ENCODE data around the gene CRYBB3. TPM values are rescaled to one million over a fixed set of nuclear protein-coding genes. Genes with fewer than 3 reads are reported as not detected.
"Not testable (repeated sequence)": the region's sequence is repeated elsewhere in the genome, so short reads cannot be mapped to it uniquely, and the experiment has no call there.

CRYBB3 gene
- total RNA-seq, 1 donor from 2014 or later: 0.21 TPM

DNA sequence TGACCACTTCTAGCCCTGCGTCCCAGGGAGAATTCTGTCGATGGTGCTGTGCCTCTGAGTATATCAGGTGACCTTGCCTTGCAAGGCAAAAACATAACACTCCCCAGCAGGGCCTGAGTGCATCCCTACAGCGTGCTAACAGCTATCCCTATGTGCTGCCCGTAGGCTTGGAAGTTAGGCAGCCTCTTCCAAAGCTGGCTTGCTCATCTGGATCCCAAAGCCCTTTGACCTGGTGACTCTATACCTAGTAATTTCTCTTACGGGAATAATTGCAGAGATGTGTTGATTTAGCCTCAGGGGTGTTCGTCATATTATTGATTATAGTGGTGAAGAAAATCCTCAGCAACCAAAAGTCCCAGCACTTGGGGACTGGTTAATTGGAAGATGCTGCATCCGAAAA lies 32.6 kb upstream of the CRYBB3 start:
- no peaks in the 10 kb centered on the region for H3K4me1 Mint-ChIP-seq (ENCODE audit: low read depth)
- no peaks in the 10 kb centered on the region for H3K9me3 Mint-ChIP-seq
- no peaks in the 10 kb centered on the region for H3K36me3 Mint-ChIP-seq (ENCODE audit: low read depth)

GRCh38 chr22:25167834-25168601 lies 31.6 kb upstream of the CRYBB3 start:
- Mint-ChIP-seq H3K27me3 (ENCODE audit: low read depth) (no peaks in the 10 kb centered on the region), H3K36me3 (ENCODE audit: low read depth) (no peaks in the 10 kb centered on the region), H3K27ac (no peak overlapping the region)

More for the DNA sequence above, 32.6 kb upstream of the CRYBB3 start:
- Mint-ChIP-seq H3K4me3 (ENCODE audit: low read depth) (no peak overlapping the region), H3K27ac (no peak overlapping the region), H3K27me3 (ENCODE audit: low read depth) (no peaks in the 10 kb centered on the region)
- no peak for DNase-seq (ENCODE audit: low spot score)
- intact Hi-C loops (cut with micrococcal nuclease): no loop called here

GRCh38 chr22:25169278-25170031 lies 30.2 kb upstream of the CRYBB3 start:
- intact Hi-C loops (cut with micrococcal nuclease): loop anchor here (5.0 kb wide), 1 partner anchor 87 kb away; no protein-coding TSS in a partner anchor
- H3K27me3 Mint-ChIP-seq (ENCODE audit: low read depth): no peaks in the 10 kb centered on the region
- H3K4me3 Mint-ChIP-seq (ENCODE audit: low read depth): no peak overlapping the region
- no peak overlapping the region for H3K27ac Mint-ChIP-seq
- no peaks in the 10 kb centered on the region for H3K4me1 Mint-ChIP-seq (ENCODE audit: low read depth)
- no peaks in the 10 kb centered on the region for H3K9me3 Mint-ChIP-seq
- DNase-seq (ENCODE audit: low spot score): no peak
- H3K36me3 Mint-ChIP-seq (ENCODE audit: low read depth): no peaks in the 10 kb centered on the region

More at GRCh38 chr22:25167834-25168601, 31.6 kb upstream of the CRYBB3 start:
- DNase-seq (ENCODE audit: low spot score): no peak
- Mint-ChIP-seq H3K9me3 (no peaks in the 10 kb centered on the region), H3K4me1 (ENCODE audit: low read depth) (no peaks in the 10 kb centered on the region), H3K4me3 (ENCODE audit: low read depth) (no peak overlapping the region)
- intact Hi-C loops (cut with micrococcal nuclease): no loop called here

GRCh38 chr22:25170426-25170980 lies 29.2 kb upstream of the CRYBB3 start:
- Mint-ChIP-seq H3K4me1 (ENCODE audit: low read depth) (no peaks in the 10 kb centered on the region), H3K36me3 (ENCODE audit: low read depth) (no peaks in the 10 kb centered on the region), H3K27ac (no peak overlapping the region)

GRCh38 chr22:25172153-25172552 lies 27.5 kb upstream of the CRYBB3 start:
- Mint-ChIP-seq H3K27me3 (ENCODE audit: low read depth) (no peaks in the 10 kb centered on the region), H3K4me1 (ENCODE audit: low read depth) (no peaks in the 10 kb centered on the region), H3K9me3 (no peaks in the 10 kb centered on the region), H3K4me3 (ENCODE audit: low read depth) (no peak overlapping the region), H3K27ac (no peak overlapping the region), H3K36me3 (ENCODE audit: low read depth) (peaks cover under 1% of the 10 kb centered on the region)
- intact Hi-C loops (cut with micrococcal nuclease): loop anchor here (5.0 kb wide), 1 partner anchor 90 kb away; no protein-coding TSS in a partner anchor
- no peak for DNase-seq (ENCODE audit: low spot score)

More at GRCh38 chr22:25170426-25170980, 29.2 kb upstream of the CRYBB3 start:
- intact Hi-C loops (cut with micrococcal nuclease): loop anchor here (5.0 kb wide), 1 partner anchor 88 kb away; no protein-coding TSS in a partner anchor
- H3K27me3 Mint-ChIP-seq (ENCODE audit: low read depth): no peaks in the 10 kb centered on the region
- H3K9me3 Mint-ChIP-seq: no peaks in the 10 kb centered on the region
- no peak for DNase-seq (ENCODE audit: low spot score)
- H3K4me3 Mint-ChIP-seq (ENCODE audit: low read depth): no peak overlapping the region

DNA sequence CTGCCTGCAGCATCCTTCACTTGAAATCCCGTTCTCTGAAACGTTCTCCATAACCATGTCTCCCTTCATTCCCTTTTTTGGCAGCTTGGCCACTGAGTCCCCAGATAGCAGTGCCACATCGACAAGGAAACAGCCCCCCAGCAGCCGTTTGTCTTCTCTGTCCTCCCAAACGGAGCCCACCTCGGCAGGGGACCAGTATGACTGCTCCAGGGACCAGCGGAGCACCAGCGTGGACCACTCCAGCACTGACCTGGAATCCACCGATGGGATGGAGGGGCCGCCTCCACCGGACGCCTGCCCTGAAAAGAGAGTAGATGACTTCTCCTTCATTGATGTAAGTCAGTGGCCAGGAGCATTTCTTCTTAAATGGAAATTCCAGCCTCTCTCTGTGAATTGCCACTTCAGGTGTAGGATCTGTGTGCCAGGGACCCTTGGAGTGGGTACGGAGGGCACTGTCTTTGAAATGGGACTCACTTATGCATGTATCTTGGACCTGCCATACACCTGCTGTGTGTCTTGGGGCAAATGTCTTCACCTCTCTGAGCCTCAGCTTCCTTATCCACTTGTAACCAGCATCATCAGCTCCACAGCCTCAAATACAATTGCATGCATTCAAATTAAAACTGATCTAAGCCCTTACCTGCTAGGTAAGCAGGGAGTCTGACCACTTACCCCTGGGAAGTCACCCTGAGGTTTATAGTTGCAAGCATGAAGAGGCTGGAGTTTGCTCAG lies 25.3 kb upstream of the CRYBB3 start:
- intact Hi-C loops (cut with micrococcal nuclease): loop anchor here (5.0 kb wide), 1 partner anchor 92 kb away; no protein-coding TSS in a partner anchor
- DNase-seq (ENCODE audit: low spot score): no peak
- H3K27ac Mint-ChIP-seq: no peak overlapping the region
- H3K9me3 Mint-ChIP-seq: peaks cover 1% of the 10 kb centered on the region
- no peak overlapping the region for H3K4me3 Mint-ChIP-seq (ENCODE audit: low read depth)
- H3K4me1 Mint-ChIP-seq (ENCODE audit: low read depth): no peaks in the 10 kb centered on the region
- no peaks in the 10 kb centered on the region for H3K27me3 Mint-ChIP-seq (ENCODE audit: low read depth)
- peaks cover 12% of the 10 kb centered on the region for H3K36me3 Mint-ChIP-seq (ENCODE audit: low read depth)

DNA sequence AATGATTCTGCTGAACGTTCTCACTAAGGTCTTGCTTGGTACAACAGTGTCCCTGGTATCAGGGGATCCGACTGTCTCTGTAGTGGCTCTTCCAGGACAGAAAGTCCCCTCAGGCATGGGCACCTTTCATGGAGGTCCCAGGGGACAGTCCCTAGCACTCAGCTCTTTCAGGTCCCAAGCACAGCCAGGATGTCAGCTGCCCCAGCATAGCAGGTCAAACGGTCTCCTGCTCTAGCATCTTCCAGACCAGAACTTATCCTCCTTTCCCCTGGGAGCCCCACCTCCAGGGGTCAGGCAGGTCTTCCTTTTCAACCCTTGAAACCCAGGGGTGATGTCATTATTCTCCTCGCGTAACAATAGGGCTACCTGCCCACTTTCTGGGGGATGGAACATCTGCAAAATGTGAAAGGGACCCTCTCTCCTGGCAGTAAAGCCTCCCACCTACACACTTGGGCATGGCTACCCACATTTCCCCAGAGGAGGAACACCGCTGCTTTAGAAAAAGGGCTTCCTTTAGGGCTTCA lies 24.7 kb upstream of the CRYBB3 start:
- intact Hi-C loops (cut with micrococcal nuclease): loop anchor here (5.0 kb wide), 1 partner anchor 93 kb away; no protein-coding TSS in a partner anchor
- Mint-ChIP-seq H3K27me3 (ENCODE audit: low read depth) (no peaks in the 10 kb centered on the region), H3K9me3 (peaks cover 8% of the 10 kb centered on the region), H3K4me1 (ENCODE audit: low read depth) (no peaks in the 10 kb centered on the region), H3K4me3 (ENCODE audit: low read depth) (no peak overlapping the region), H3K27ac (no peak overlapping the region), H3K36me3 (ENCODE audit: low read depth) (peaks cover 18% of the 10 kb centered on the region)
- DNase-seq (ENCODE audit: low spot score): no peak

DNA sequence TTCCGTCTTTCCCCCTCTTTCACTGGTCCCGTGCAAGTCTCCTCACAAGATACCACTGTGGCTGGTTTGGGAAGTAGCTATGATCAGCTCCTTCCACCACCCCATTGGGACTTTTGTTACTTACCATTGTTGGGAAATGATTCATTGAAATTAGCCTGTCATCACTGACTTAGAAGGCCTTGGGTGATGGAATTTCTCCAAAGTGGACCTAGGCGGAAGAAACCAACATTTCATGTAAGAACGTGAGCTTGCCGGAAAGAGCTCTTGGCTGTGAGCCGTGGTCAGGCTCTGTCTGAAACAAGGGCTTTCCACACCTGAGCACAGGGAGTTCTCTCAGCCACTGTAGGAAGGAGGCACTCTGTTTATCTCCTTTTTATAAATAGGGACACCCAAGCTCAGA lies 23.5 kb upstream of the CRYBB3 start:
- Mint-ChIP-seq H3K9me3 (peaks cover 8% of the 10 kb centered on the region), H3K4me1 (ENCODE audit: low read depth) (no peaks in the 10 kb centered on the region), H3K4me3 (ENCODE audit: low read depth) (no peak overlapping the region), H3K36me3 (ENCODE audit: low read depth) (peaks cover 18% of the 10 kb centered on the region), H3K27me3 (ENCODE audit: low read depth) (no peaks in the 10 kb centered on the region), H3K27ac (no peak overlapping the region)
- no peak for DNase-seq (ENCODE audit: low spot score)
- intact Hi-C loops (cut with micrococcal nuclease): no loop called here

DNA sequence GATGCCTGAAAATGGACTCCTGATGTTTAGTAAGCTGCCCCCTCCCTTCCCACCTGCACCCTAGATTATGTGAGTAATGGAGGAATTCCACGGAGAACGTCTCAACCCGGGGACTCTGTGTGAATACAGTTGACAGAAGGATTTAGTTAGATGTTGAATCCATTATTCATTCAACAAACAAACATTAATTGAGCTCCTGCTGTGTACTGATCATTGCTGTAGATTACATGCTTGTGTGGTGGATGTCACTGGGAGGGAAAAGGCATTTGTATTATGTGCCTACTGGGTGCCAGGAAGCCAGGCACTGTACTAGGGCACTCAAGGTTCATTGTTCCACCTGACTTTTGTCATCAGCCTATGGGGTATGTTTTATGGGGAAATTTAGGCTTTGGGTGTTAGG lies 22.9 kb upstream of the CRYBB3 start:
- H3K4me1 Mint-ChIP-seq (ENCODE audit: low read depth): no peaks in the 10 kb centered on the region
- peaks cover 18% of the 10 kb centered on the region for H3K36me3 Mint-ChIP-seq (ENCODE audit: low read depth)
- no peaks in the 10 kb centered on the region for H3K27me3 Mint-ChIP-seq (ENCODE audit: low read depth)
- H3K4me3 Mint-ChIP-seq (ENCODE audit: low read depth): no peak overlapping the region
- DNase-seq (ENCODE audit: low spot score): no peak
- no peak overlapping the region for H3K27ac Mint-ChIP-seq
- intact Hi-C loops (cut with micrococcal nuclease): no loop called here
- peaks cover 8% of the 10 kb centered on the region for H3K9me3 Mint-ChIP-seq

GRCh38 chr22:25177226-25177625 lies 22.4 kb upstream of the CRYBB3 start:
- Mint-ChIP-seq H3K27me3 (ENCODE audit: low read depth) (no peaks in the 10 kb centered on the region), H3K4me1 (ENCODE audit: low read depth) (no peaks in the 10 kb centered on the region), H3K9me3 (peaks cover 8% of the 10 kb centered on the region), H3K27ac (no peak overlapping the region), H3K36me3 (ENCODE audit: low read depth) (peaks cover 20% of the 10 kb centered on the region), H3K4me3 (ENCODE audit: low read depth) (no peak overlapping the region)
- intact Hi-C loops (cut with micrococcal nuclease): no loop called here
- DNase-seq (ENCODE audit: low spot score): no peak

- no peak for DNase-seq (ENCODE audit: low spot score)
- Mint-ChIP-seq H3K4me1 (ENCODE audit: low read depth) (no peaks in the 10 kb centered on the region), H3K27me3 (ENCODE audit: low read depth) (no peaks in the 10 kb centered on the region), H3K4me3 (ENCODE audit: low read depth) (no peak overlapping the region), H3K36me3 (ENCODE audit: low read depth) (peaks cover 22% of the 10 kb centered on the region), H3K27ac (no peak overlapping the region), H3K9me3 (peaks cover 8% of the 10 kb centered on the region)
- intact Hi-C loops (cut with micrococcal nuclease): no loop called here
These were observed 21.8 kb upstream of the CRYBB3 start for GRCh38 chr22:25177895-25178294.

DNA sequence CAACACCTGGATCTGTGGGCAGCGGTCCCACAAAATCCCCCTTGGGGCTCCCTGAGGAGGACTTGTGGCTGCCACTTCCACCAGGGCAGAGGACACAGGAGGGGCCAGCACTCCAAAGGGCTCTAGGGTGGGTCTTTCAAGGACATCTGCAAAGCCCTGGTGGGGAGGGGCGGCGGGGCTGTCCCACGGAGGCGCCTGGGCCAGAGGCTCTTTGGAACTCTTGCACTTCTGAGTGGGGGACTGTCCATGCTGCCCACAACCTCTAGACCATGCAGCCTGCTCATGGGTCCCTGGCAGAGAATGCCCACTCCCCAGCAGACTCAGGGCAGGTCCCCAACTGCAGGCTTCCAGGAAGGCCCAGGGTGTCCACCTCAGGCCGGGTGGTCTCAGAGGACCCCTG lies 21.3 kb upstream of the CRYBB3 start:
- H3K27ac Mint-ChIP-seq; H3K4me3 Mint-ChIP-seq (ENCODE audit: low read depth); DNase-seq (ENCODE audit: low spot score); intact Hi-C loops (cut with micrococcal nuclease); H3K9me3 Mint-ChIP-seq; H3K4me1 Mint-ChIP-seq (ENCODE audit: low read depth); H3K27me3 Mint-ChIP-seq (ENCODE audit: low read depth): not testable (repeated sequence)
- peaks cover 22% of the 10 kb centered on the region for H3K36me3 Mint-ChIP-seq (ENCODE audit: low read depth)
